SK-N-MC (cell line): ENCODE results near the gene ATP6V0A1.

Experiments
- EZH2 ChIP-seq: fragments of 200-600 bp; sonication (generic); IDR thresholded peaks from one replicate; pipeline ENCODE4 v1.6.1; 2017; ENCODE audit warnings: antibody characterized with exemption
- FOXP2 ChIP-seq: optimal IDR thresholded peaks from 2 replicates; pipeline ENCODE3; 2011; ENCODE audit warnings: mild to moderate bottlenecking, moderate library complexity; ENCODE audit not compliant: insufficient read depth; ENCODE audit errors: extremely low read length, control extremely low read depth
- POLR2AphosphoS5 ChIP-seq: IDR thresholded peaks from 2 replicates; pipeline ENCODE4 v1.6.1; 2012; ENCODE audit warnings: mild to moderate bottlenecking, low read depth, low read length, borderline replicate concordance

DNA sequence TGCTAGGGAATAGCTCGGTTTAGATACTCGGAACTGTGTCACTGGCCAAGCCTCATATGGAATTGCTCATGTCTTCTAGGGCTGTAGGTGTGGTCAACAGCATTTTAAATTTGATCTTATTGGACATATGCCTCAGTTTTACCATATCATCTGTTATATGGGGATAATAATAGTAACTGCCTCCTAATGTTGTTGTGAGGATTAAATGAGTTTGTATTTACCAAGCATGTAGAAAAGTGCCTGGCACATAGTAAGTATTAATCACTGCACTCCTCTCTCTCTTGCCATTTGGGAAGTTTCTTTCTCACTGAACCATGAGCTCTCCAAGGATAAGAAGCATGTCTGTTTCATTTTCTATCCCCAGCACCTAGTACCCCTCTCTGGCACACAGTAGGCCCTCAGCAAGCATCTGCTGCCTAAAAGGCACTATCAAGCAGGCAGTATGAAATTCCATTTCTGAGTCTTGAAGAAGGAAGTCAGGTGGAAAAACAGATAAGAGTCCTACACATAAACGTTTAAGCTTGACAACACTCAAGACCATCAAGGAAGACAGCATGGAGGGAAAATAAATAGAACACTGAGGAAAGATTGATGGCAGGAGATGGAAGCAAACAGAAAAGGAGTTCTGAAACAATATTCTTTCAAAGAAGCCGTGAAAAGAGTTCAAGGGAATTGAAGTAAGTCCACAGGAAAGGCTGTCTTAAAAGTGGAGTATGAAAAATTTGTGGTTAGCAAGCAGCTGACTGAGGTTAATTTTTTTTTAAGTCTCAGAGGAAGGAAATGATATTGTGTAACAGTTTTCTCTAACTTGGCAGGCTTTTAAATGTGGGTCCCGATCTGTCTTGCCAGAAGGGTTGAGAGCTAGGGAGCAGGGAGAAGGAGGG, 2.2 kb upstream of the ATP6V0A1 start:
- TF ChIP-seq EZH2 (no peak), POLR2AphosphoS5 (peak; percentile 62; the same call in 1 of the 2 replicates), FOXP2 (no peak)
